Keratinocyte (primary cell): Measurements from ENCODE around the gene NME9.

Experiments used
- CTCF ChIP-seq, 3 experiments: IDR thresholded peaks in 1 of 3; conservative IDR thresholded peaks in 1 of 3; optimal IDR thresholded peaks in 1 of 3; 2 replicates in 2 of 3; 3 replicates in 1 of 3; pipeline versions ENCODE3 to v1.5.1; 2011; ENCODE audit warnings: low read length in 3 of 3, mild to moderate bottlenecking in 3 of 3, moderate library complexity in 2 of 3, control low read depth in 1 of 3, inconsistent platforms in 1 of 3; ENCODE audit not compliant: insufficient read depth in 2 of 3; ENCODE audit errors: extremely low read depth in 1 of 3
- EZH2 ChIP-seq: IDR thresholded peaks from one replicate; pipeline ENCODE4 v1.6.1; 2012; ENCODE audit warnings: inconsistent platforms, mild to moderate bottlenecking, low read length, moderate library complexity

GRCh38 chr3:138334608-138335007 is 5.0 kb upstream of the NME9 start:
- TF ChIP-seq EZH2 = no peak
- no peak for TF ChIP-seq CTCF (optimal IDR thresholded peaks at IDR 0.05 in 1 of 3, IDR thresholded peaks at IDR 0.05 in 1 of 3, conservative IDR thresholded peaks at IDR 0.05 in 1 of 3; ENCODE audit: extremely low read depth in 1 of 3, insufficient read depth in 2 of 3, low read length in 3 of 3)
